Effector memory CD8-positive, alpha-beta T cell (primary cell): ENCODE results near the gene UVSSA.
"Not testable (repeated sequence)": the region's sequence is repeated elsewhere in the genome, so short reads cannot be mapped to it uniquely, and the experiment has no call there.

ENCODE experiments used
- ATAC-seq: fragments of 150-1000 bp; cut with Tn5 transposase; replicated peaks from 2 replicates; pipeline ENCODE4 v1.10.0; 2021; ENCODE audit warnings: mild to moderate bottlenecking, moderate library complexity
- DNase-seq, 3 experiments: peaks; one replicate each; pipeline ENCODE4 v3.0.0; 2021
- H3K27ac Mint-ChIP-seq, 2 donors: one replicate each; pipeline ENCODE4 v1.8.0; 2022; ENCODE audit warnings: mild to moderate bottlenecking in 2 of 2, mixed read lengths in 2 of 2, moderate library complexity in 2 of 2
- H3K27me3 Mint-ChIP-seq, 2 donors: one replicate each; pipeline ENCODE4 v1.8.0; 2022; ENCODE audit warnings: mixed read lengths in 2 of 2
- H3K36me3 Mint-ChIP-seq: one replicate; pipeline ENCODE4 v1.8.0; 2022; ENCODE audit warnings: mild to moderate bottlenecking, moderate library complexity, mixed read lengths; ENCODE audit not compliant: insufficient read depth
- H3K4me1 Mint-ChIP-seq, 2 donors: one replicate each; pipeline ENCODE4 v1.8.0; 2022; ENCODE audit warnings: low read depth in 2 of 2, mixed read lengths in 2 of 2
- H3K4me3 Mint-ChIP-seq, 2 donors: one replicate each; pipeline ENCODE4 v1.8.0; 2022; ENCODE audit warnings: mild to moderate bottlenecking in 2 of 2, mixed read lengths in 2 of 2, moderate library complexity in 2 of 2
- H3K9me3 Mint-ChIP-seq, 2 donors: one replicate each; pipeline ENCODE4 v1.8.0; 2022; ENCODE audit warnings: mixed read lengths in 2 of 2

UVSSA gene

DNA sequence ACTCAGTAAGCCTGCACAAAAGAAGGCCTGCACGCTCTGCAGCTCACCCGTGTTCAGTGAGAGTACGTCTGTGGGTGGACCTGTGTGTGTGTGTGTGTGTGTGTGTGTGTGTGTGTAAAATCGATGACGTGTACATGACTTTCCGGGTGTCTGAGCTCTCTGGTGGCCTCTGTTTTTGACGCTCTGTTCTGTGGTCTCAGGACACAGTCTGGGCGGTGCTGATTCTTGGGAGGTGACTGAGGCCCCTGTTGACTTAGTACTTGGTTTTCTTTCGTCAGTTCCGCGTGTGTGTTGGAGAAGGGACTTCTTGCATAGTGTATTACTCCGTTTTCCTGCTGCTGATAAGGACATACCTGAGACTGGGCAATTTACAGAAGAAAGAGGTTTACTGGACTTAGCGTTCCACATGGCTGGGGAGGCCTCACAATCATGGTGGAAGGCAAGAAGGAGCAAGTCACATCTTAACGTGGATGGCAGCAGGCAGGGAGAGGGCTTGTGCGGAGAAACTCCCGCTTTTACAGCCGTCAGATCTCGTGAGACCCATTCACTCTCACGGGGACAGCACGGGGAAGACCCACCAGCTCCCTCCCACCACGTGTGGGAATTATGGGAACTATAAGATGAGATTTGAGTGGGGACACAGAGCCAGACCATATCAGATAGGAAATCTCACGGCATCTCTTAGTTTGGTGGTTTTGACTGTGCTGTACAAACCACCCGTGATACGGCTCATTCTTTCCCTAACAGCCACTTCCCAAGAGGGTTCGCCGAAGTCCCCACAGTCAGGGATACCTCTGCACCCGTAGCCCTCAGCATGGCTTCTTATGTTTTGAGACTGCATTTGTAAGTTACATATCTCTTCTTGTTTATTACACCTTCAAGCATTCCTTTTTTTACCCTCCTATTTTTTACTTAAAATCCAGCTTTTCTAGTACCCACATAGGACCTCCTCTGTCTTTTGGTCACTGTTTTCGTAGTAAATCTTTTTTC is 24.5 kb downstream of the UVSSA start:
- no peaks in the 10 kb centered on the region for H3K27me3 Mint-ChIP-seq
- H3K36me3 Mint-ChIP-seq, result peaks cover 16% of the 10 kb centered on the region
- ATAC-seq (no peak), DNase-seq (no peak)
- H3K4me3 Mint-ChIP-seq, result no peak overlapping the region
- H3K4me1 Mint-ChIP-seq, result peaks cover 0 to 2% of the 10 kb centered on the region in 2 donors
- no peaks in the 10 kb centered on the region for H3K9me3 Mint-ChIP-seq
- no peak overlapping the region for H3K27ac Mint-ChIP-seq

DNA sequence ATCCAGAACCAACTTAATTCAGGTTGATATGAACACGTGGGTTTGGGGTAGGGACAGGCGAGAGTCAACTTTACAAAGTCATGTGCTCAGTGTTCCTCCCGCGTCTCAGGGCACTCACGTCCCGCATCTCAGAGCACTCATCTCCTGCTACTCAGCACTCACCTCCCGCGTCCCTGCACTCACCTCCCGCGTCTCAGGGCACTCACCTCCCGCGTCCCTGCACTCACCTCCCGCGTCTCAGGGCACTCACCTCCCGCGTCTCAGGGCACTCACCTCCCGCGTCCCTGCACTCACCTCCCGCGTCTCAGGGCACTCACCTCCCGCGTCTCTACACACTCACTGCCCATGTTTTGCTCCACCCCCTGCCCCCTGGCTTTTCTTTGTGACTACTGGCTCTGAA is 25.6 kb downstream of the UVSSA start:
- H3K27ac Mint-ChIP-seq, H3K27me3 Mint-ChIP-seq, ATAC-seq, DNase-seq, H3K4me3 Mint-ChIP-seq, H3K4me1 Mint-ChIP-seq, H3K9me3 Mint-ChIP-seq: not testable (repeated sequence)
- H3K36me3 Mint-ChIP-seq, result peaks cover 17% of the 10 kb centered on the region

DNA sequence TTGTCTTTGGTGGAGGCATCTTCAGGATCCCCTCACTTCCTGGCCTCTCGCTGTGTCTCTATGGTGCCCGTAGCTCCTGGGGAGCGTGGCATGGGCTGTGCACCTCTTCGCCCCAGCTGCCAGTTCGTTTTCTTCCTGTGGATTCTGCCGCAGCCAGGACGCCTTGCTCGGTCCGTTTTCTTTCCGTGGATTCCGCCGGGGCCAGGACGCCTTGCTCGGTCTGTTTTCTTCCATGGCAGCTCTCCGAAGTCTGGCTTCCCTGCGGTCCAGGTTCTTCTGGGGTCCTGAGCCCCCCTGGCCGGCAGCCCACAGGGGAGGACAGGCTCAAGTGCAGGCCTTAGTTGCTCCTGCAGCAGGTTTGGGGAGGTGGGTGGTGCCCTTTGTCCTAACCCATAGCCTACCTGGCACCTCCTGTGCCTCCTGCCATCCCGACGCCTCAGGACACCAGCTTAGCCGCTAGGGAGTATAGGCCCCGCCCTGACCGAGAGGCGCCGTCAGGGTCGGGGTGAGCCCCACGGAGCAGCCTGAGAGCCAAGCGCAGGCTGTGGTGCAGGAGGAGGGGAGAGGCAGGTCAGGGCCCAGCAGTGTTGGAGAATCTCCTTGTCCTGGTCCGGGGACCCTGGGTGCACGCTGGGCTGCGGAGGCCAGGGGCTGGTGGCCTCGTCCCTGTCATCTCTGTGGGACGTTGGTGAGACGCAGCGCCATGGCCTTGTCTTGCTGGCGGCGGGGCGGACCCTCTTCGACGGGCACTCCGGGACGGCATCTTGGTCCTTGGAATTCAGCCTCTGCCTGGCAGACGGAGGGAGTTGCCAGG is 27.1 kb downstream of the UVSSA start:
- Mint-ChIP-seq H3K27ac (no peak overlapping the region), H3K9me3 (no peaks in the 10 kb centered on the region), H3K4me1 (peaks cover 0 to 2% of the 10 kb centered on the region in 2 donors), H3K27me3 (no peaks in the 10 kb centered on the region), H3K4me3 (no peak overlapping the region), H3K36me3 (peaks cover 13% of the 10 kb centered on the region)
- no peak for ATAC-seq
- no peak for DNase-seq

DNA sequence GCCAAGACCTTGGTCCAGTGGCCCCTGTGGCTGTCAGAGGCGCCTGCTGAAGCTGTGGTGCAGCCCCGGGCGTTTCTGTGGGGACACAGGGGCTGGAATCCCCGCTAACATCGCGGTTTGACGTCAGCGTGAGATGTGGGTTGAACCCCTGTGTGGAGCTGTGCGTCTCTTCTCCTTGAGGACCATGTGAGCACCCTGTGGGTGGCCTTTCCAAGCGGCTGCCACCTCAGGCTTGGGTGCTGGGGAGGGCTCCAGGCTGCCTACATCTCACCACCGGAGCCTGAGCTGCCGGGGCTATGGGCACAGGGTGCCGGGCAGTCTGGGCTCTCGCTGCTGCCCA is 27.7 kb downstream of the UVSSA start:
- H3K4me1 Mint-ChIP-seq, result peaks cover 0 to 2% of the 10 kb centered on the region in 2 donors
- no peaks in the 10 kb centered on the region for H3K9me3 Mint-ChIP-seq

DNA sequence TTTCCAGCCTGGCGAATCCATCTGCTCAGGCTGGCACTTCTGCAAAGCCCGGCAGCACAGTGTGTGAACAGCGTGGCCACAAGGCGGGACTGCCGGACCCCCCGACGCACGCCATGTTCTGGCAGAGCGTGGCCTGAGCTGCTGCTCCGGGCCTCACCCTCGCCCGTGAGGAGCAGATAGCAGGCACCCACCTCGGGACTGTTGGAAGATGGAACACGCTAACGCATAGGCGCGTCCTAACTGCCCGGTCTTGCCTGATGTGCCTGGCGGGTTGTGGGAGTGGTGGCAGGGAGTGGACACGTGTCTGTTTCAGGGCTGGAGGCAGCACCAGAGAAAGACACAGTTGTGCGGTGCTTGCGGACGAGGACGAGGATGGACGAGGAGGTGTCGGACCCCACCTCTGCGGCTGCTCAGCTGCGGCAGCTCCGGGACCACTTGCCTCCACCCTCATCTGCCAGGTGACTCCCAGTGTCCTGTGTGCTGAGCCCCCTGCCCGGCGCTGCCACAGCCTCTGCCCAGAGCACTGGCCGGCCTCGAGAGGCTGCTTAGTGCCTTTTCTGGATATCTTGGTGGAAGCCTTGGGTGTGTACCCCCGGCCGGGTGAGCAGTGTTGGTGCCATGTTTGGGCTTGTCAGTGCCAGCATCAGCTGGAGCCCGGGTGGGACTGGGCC is 28.2 kb downstream of the UVSSA start:
- Mint-ChIP-seq H3K4me3 (no peak overlapping the region), H3K27me3 (no peaks in the 10 kb centered on the region), H3K9me3 (no peaks in the 10 kb centered on the region), H3K4me1 (peaks cover 0 to 2% of the 10 kb centered on the region in 2 donors), H3K27ac (no peak overlapping the region), H3K36me3 (peaks cover 13% of the 10 kb centered on the region)
- DNase-seq (no peak), ATAC-seq (no peak)

More for the DNA sequence above, 27.7 kb downstream of the UVSSA start:
- no peaks in the 10 kb centered on the region for H3K27me3 Mint-ChIP-seq
- no peak overlapping the region for H3K4me3 Mint-ChIP-seq
- H3K27ac Mint-ChIP-seq, result no peak overlapping the region
- H3K36me3 Mint-ChIP-seq, result peaks cover 13% of the 10 kb centered on the region
- DNase-seq (no peak), ATAC-seq (no peak)

DNA sequence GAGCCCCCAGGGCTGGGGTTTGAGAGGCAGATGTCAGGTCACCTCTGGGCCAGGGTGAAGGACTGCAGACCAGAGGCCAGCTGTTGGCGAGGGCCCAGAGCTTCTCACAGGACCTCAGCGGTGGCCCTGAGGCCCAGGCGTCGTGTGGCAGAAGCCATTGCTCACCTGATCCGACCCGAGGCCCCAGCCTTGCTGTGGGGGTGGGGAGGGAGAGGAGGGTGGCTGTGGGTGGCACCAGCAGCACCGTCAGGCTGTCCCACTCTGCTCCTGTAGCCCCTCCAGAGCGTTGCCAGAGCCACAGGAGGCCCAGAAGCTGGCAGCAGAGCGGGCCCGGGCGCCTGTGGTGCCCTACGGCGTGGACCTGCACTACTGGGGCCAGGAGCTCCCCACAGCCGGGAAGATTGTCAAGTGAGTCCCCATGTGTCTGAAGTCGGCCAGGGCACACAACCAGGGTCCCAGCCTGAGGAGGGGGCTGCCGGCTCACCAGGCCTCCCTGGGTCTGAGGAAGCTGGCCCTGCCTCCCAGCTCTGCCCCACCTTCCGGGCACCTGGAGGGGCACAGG is 28.8 kb downstream of the UVSSA start:
- DNase-seq (no peak), ATAC-seq (no peak)
- Mint-ChIP-seq H3K4me3 (no peak overlapping the region), H3K9me3 (no peaks in the 10 kb centered on the region), H3K27me3 (no peaks in the 10 kb centered on the region), H3K36me3 (peaks cover 13% of the 10 kb centered on the region), H3K4me1 (peaks cover 0 to 2% of the 10 kb centered on the region in 2 donors), H3K27ac (no peak overlapping the region)

DNA sequence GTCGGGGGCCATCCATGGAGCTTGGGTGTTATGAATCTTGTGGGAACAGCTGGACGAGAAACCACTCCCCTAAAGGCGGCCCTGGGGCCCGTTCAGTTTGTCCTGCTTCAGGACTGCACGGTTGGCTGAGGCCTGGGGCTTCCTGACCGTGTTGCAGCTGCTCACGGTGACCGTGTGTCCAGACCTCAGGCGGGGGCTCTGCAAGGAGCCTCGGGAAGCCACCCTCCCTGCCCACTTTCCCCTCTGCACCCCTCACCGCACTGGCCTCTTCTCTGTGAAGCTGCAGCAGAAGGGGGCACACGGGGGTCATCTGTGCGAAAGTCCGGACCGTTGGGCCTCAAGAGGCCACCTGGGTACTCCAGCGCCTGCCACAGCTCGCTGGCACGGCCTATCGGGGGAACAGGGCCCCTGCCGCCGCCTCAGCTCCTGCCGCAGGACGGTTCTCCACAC is 29.4 kb downstream of the UVSSA start:
- Mint-ChIP-seq H3K27ac (no peak overlapping the region), H3K27me3 (no peaks in the 10 kb centered on the region), H3K4me1 (no peaks in the 10 kb centered on the region), H3K36me3 (peaks cover 13% of the 10 kb centered on the region), H3K4me3 (no peak overlapping the region), H3K9me3 (no peaks in the 10 kb centered on the region)
- ATAC-seq (no peak), DNase-seq (no peak)

DNA sequence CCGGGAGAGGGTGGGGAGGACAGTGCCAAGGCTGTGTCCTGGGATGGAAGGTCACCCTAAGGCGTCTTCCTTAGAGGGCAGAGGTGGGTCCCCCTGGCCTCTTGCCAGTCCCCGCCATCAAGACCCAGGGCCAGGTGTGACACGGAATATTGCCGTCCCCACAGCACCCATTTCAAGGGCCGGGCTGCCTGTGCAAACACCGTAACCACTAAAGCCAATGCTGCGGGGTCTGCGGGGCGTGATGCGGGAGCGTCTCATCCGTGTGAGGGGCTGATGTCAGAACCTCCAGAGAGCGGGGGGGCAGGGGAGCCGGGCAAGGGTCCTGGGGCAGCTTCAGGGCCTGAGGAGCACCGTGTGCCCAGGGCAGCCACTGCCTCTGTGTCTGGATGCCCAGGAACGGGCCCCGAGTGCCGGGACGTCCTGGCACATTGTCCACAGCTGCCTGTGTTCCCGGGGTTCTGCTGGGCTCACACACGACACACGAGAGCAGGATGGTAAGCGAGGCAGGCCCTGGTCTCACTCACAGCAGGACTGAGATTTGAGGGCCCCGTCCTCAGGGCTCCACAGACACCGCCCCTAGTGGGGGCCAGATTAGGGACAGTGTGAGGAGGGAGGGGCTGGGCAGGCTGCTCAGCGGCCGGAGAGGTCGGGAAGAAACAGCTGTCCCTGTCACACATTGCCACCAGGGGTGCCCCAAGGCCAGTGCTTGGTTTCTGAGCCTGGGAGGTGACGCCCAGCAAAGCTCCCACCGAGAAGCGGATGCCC is 30.0 kb downstream of the UVSSA start:
- DNase-seq (no peak), ATAC-seq (no peak)
- Mint-ChIP-seq H3K36me3 (peaks cover 13% of the 10 kb centered on the region), H3K4me3 (no peak overlapping the region), H3K9me3 (no peaks in the 10 kb centered on the region), H3K27me3 (no peaks in the 10 kb centered on the region), H3K27ac (no peak overlapping the region), H3K4me1 (no peaks in the 10 kb centered on the region)

DNA sequence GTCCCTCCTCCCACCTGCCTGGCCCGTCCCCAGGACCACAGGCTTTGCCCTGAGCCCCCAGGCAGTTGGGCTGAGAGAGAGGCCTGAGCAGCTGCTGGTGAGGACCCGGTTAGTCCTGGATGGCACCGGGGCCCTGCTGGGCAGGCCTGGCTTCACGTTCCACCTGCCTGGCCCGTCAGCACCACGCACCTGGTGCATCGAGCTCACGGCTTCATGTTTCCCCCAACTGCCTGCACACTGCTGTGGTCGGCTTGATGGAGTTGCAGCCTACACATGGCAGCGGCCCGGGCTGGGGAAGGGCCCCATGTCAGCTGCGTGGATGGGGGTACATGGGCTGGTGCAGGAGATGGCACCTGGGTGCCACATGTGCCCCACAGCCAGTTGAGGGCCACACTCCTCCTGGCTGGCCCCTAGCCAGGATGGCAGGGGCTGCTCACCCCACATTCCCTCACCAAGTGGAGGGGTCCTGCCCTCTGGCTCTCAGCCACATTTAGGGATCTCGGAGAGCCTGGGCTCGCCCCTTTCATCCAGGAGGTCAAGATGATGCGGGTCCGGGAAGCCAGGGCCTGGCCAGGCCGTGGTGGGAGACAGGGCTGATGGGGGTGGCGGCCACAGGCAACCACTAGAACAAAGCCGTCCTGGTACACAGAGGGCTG is 30.7 kb downstream of the UVSSA start:
- Mint-ChIP-seq H3K4me3 (no peak overlapping the region), H3K9me3 (no peaks in the 10 kb centered on the region), H3K27me3 (no peaks in the 10 kb centered on the region), H3K4me1 (no peaks in the 10 kb centered on the region), H3K27ac (no peak overlapping the region), H3K36me3 (peaks cover 13% of the 10 kb centered on the region)
- DNase-seq, result no peak
- ATAC-seq, result no peak

DNA sequence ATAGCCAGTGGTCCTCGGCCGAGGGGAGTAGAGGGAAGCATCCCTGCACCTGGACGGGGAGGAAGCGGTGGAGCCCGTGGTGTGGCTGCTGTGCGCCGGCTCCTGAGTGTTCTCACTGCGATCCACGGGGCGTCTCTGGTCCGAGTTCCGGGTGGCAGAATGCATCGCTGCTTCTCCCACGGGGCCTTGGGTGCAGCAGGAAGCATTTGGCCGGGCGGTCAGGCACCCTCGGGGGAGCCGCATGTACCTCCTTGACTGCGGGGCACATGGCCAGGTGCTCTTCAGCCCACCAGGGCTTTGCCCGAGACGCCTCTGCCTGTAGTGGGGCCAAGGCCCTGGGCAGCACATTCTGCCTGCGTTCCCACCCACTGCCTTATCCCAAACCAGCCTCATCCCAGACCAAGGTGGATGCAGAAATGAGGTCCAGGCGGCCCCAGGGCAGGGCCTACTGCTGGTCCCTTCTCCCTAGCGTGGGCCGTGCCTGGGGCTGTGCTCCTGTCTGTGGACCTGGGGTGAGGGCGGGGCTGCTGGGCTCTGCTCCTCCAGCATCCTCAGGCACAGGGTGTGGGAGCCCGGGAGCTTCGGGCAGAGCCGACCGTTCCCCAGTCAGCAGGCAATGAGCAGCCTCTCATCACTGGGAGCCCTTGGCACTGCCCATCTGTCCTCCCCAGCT is 31.7 kb downstream of the UVSSA start:
- Mint-ChIP-seq H3K4me1 (no peaks in the 10 kb centered on the region), H3K9me3 (no peaks in the 10 kb centered on the region), H3K36me3 (peaks cover 11% of the 10 kb centered on the region), H3K27me3 (no peaks in the 10 kb centered on the region), H3K4me3 (no peak overlapping the region), H3K27ac (no peak overlapping the region)
- no peak for ATAC-seq
- no peak for DNase-seq

DNA sequence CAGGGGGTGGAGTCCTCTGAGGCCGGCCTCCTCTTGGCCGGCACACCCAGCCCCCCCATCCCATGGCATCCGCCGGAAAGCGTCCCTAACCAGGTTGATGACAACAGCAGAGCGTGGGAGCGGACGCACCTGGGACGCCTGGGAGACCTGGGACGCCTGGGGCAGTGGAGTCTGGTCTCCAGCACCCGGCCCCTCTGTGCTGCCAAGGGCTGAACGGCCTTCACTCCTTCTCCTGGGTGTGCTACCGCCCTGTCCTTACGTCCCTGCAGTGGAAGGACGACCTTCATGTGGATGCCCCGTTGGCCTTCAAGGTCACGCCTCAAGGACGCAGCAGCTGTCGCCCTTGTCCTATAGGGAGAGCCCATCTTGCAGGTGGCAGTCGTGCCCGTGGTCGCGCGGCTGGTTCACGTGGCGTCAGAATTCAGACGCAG is 32.4 kb downstream of the UVSSA start:
- no peak overlapping the region for H3K27ac Mint-ChIP-seq
- no peaks in the 10 kb centered on the region for H3K27me3 Mint-ChIP-seq
- peaks cover 8% of the 10 kb centered on the region for H3K36me3 Mint-ChIP-seq
- no peak overlapping the region for H3K4me3 Mint-ChIP-seq
- DNase-seq (no peak), ATAC-seq (no peak)
- no peaks in the 10 kb centered on the region for H3K4me1 Mint-ChIP-seq
- H3K9me3 Mint-ChIP-seq, result no peaks in the 10 kb centered on the region

DNA sequence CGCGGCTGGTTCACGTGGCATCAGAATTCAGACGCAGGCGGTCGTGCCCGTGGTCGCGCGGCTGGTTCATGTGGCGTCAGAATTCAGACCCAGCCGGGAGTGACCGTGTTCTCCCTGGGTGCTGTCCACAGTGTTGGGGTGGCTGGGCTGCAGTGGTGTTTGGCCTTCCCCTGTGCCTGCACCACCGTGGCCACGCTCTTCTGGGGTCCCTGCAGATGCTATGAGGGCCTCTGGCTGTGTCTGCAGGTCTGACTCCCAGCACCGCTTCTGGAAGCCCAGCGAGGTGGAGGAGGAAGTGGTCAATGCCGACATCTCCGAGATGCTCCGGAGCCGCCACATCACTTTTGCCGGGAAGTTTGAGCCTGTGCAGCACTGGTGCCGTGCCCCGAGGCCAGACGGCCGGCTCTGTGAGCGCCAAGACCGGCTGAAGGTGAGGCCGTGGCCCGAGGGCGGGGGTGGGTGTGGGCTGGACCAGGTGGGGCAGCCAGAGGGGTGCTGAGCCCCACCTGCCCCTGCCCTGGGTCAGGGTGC is 32.9 kb downstream of the UVSSA start:
- H3K9me3 Mint-ChIP-seq, result no peaks in the 10 kb centered on the region
- no peak overlapping the region for H3K4me3 Mint-ChIP-seq
- no peak for ATAC-seq
- no peaks in the 10 kb centered on the region for H3K27me3 Mint-ChIP-seq
- H3K36me3 Mint-ChIP-seq, result peaks cover 11% of the 10 kb centered on the region
- no peaks in the 10 kb centered on the region for H3K4me1 Mint-ChIP-seq
- no peak for DNase-seq
- H3K27ac Mint-ChIP-seq, result no peak overlapping the region
